NAMALWA (cell line): ENCODE data around the gene SESN2.

Experiments
- DNase-seq: peaks from one replicate; pipeline ENCODE4 v3.0.0-alpha.2; 2015; ENCODE audit warnings: low spot score

SESN2 gene

GRCh38 chr1:28259252-28259933 is at the start of gene SESN2:
SESN2 (plus strand) TSS chr1:28259518; CDS start chr1:28259848, 330 bp downstream.
- DNase-seq = peak; percentile 100

- no peak for DNase-seq
Observed at GRCh38 chr1:28209700-28210099, 49.6 kb upstream of the SESN2 start.

- DNase-seq = no peak
Observed at GRCh38 chr1:28213315-28213714, 46.0 kb upstream of the SESN2 start.

- no peak for DNase-seq
Observed at GRCh38 chr1:28229089-28229488, 30.2 kb upstream of the SESN2 start.

GRCh38 chr1:28229996-28230395 is 29.3 kb upstream of the SESN2 start:
- DNase-seq = no peak

- DNase-seq = peak; percentile 96
Observed at GRCh38 chr1:28232558-28233263, 26.6 kb upstream of the SESN2 start, which contains the start of gene DNAJC8. DNAJC8 (minus strand) TSS chr1:28233029; CDS start chr1:28232998, 31 bp downstream.

GRCh38 chr1:28233264-28233606 is 26.1 kb upstream of the SESN2 start:
- no peak for DNase-seq

GRCh38 chr1:28235755-28236655 is 23.3 kb upstream of the SESN2 start, which contains the start of gene ATP5IF1:
ATP5IF1 (plus strand) TSS chr1:28236124; CDS start chr1:28236184, 60 bp downstream.
- peak; percentile 98 for DNase-seq

GRCh38 chr1:28236656-28237322 is 22.5 kb upstream of the SESN2 start:
- DNase-seq = peak; percentile 27

- DNase-seq = no peak
Observed at GRCh38 chr1:28239004-28239403, 20.3 kb upstream of the SESN2 start.

GRCh38 chr1:28240024-28240423 is 19.3 kb upstream of the SESN2 start:
- no peak for DNase-seq

- no peak for DNase-seq
Observed at GRCh38 chr1:28241638-28242241, 17.6 kb upstream of the SESN2 start.

- no peak for DNase-seq
Observed at GRCh38 chr1:28243685-28244311, 15.5 kb upstream of the SESN2 start.

GRCh38 chr1:28244549-28245251 is 14.6 kb upstream of the SESN2 start:
- peak; percentile 42 for DNase-seq

- peak; percentile 89 for DNase-seq
Observed at GRCh38 chr1:28246427-28246832, 12.9 kb upstream of the SESN2 start.

- DNase-seq = no peak
Observed at GRCh38 chr1:28247612-28248272, 11.6 kb upstream of the SESN2 start.

- DNase-seq = peak; percentile 93
Observed at GRCh38 chr1:28248273-28249012, 10.9 kb upstream of the SESN2 start.

GRCh38 chr1:28249013-28249865 is 10.1 kb upstream of the SESN2 start:
- peak; percentile 83 for DNase-seq
